ENCODE results near the gene RIMBP2.

The RIMBP2 gene

DNA sequence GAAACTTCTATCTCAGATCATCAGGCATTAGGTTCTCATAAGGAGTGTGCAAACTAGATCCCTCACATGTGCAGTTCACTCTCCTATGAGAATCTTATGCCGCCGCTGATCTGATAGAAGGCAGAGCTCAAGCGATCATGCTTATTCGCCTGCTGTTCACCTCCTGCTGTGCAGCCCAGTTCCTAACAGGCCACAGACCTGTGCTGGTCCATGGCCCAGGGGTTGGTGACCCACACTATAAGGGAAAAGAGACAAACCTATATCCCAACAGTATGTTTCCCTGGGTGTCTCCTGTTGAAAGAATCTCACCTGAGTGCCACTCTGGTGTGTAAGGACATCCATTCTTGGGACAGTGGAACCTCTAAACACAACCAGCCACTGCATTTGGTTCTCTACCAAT lies 186.3 kb downstream of the RIMBP2 start:
- no peak for DNase-seq

- no peak for DNase-seq
Observed at GRCh38 chr12:130527239-130527638, 188.9 kb downstream of the RIMBP2 start.

- no peak for DNase-seq
Observed at GRCh38 chr12:130526813-130527212, 189.3 kb downstream of the RIMBP2 start.

- no peak for DNase-seq
Observed at GRCh38 chr12:130525384-130526172, 190.5 kb downstream of the RIMBP2 start.

DNA sequence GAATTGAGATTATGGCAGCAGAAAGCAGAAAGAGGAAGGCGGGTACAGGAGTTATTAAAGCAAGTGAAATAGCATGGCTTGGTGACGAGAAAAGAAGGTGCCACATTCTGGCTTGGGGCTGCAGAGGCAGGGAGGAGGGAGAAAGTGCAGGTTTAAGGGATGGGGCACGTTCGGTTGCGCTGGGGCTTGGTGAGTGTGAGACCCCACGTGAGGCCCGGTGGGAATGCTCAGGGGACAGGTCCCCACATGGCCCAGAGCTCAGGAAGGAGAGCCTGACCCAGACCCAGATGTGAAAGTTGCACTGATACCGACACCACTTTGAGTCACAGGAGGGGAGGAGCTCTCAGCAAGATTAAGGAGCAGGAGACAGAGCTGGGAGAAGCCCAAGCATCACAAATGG lies 191.3 kb downstream of the RIMBP2 start:
- no peak for DNase-seq

DNA sequence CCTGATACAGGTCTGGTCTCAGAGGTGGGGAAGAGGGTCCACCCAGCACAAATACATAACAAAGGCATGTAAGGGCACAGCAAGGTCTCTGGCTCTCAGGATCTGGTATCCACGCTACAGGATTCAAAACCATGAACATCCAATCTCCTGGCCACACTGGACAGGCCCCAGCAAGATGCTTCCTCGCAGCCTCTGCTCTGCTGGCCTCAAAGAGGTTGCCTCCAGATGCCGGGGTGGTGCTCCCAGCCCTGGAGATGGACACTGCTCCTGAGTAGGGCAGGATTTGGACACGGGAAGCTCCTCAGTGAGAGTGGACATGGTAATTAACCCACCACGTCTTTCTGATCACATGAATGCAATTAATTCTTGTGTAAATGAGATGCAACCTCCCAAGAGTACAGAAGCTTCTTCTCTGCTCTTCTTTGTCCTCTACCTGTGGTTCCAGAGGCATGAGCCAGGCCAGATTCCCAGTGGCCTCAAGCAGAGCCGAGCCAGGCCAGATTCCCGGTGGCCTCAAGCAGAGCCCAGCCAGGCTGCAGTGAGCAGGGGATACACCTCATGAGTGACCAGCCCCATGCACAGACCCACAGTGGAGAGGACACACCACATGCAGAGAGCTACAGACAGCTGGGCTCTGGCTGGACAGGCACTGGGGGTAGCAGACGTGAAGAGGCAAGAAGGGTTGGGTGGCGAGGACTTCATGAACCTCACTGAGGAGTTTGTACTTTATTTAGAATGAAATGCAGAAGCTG lies 192.1 kb downstream of the RIMBP2 start:
- DNase-seq: no peak

DNA sequence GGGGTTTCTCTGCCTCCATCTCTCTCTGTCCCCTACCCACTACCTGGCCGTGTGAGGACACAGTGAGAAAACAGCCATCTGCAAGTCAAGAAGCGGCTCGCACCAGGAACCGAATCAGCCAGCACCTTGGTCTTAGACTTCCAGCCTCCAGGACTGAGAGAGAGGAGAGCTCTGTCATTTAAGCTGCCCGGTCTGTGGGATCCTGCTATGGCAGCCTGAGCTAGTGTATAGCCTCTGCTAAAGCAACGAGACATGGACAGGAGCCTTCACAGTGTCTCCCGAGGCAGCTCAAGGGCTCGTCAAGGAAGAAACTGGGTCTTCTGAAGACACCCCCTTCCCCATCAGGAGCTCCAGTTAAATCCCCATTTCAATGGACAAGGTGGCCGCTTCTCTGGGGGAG lies 192.9 kb downstream of the RIMBP2 start:
- DNase-seq: no peak

DNA sequence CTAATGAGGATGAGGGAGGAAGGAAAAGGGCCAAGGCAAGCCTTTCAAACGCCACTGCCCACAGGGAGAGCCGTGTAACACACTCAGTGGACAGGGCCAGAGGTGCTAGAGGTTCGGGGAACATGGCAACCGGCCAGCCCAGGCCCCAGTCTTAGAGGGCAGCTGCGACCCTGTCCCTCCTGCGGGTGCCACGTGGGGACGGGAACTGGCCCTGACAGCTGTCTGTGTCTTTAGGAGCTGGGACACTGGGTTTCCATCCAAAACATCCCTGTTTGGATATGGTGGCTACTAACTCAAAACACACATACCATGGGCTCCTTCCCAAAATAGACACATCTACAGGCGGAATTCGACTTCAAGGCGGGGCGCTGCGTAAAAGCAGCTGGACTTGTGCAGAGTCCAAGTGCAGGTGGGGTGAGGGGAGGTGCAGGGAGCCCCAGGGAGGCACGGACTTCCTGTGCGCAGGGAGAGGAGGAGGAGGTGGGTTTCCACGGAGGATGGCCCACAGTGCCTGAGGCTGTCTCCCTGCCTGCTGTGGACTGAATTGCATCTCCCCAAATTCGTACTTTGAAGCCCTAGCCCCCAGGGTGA lies 193.8 kb downstream of the RIMBP2 start:
- no peak for DNase-seq

GRCh38 chr12:130521375-130522124 lies 194.5 kb downstream of the RIMBP2 start:
- no peak for DNase-seq

- no peak for DNase-seq
Observed at GRCh38 chr12:130520784-130521183, 195.3 kb downstream of the RIMBP2 start.

GRCh38 chr12:130517588-130517987 lies 198.5 kb downstream of the RIMBP2 start:
- DNase-seq: no peak

DNA sequence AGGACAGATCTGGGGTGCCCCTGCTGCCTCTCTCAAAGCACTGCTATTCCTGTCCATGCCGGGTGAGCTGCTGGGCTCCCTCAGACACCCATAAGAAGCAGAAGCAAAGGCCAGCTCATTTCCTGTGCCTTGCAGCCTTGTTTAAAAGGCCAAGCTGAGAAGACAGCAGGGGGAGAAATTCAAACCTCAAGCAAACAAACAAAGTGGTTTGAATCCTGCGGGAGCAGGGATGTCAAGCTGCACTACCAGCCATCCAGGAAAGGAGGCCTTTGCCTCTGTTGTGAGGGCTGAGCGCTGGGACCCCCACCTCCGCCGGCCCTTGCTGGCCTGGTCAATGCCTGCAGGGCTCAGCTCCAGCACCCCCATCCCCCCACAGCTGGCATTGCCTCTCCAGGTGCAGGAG lies 201.9 kb downstream of the RIMBP2 start:
- no peak for DNase-seq

- no peak for DNase-seq
Observed at GRCh38 chr12:130513556-130513955, 202.5 kb downstream of the RIMBP2 start.

DNA sequence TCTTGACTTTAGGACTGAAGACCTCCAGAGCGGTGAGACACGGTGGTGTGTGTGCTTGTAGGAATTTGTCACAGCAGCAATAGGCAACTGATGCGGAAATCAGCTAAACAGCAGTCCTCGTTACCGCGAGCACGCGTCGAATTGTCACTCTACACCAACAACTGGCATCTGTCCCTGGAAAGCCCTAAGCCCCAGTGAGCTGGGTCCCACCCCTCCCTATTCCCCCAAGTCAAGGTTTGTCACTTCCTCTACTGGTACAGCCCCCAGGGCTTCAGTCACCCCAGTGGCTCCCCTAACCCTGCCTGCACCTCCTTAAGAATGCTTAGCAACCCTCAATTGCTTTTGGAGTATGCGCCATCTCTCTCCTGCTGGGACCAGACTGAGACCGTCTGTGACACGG lies 204.8 kb downstream of the RIMBP2 start:
- DNase-seq: no peak

DNA sequence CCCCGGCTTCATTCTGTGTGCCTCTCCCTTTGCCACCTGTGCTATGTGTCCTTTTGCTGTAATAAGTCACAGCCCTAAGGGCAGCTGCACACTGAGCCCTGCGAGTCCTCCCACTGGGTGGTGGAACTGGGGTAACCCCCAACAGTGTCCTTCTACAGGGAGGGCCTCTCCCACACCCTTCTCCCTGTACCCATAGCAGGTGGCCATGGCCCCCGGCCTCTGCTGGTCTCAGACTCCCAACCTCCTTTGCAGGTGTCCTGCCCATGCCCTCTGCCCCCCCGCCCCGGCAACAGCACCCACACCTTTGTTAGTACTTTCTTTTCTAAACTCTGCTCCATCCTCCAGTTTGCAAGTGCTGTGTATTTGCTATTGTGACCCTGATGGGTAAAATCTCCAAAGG lies 206.6 kb downstream of the RIMBP2 start:
- no peak for DNase-seq

- DNase-seq: no peak
Observed at GRCh38 chr12:130508847-130509246, 207.3 kb downstream of the RIMBP2 start.

- no peak for DNase-seq
Observed at GRCh38 chr12:130508318-130508717, 207.8 kb downstream of the RIMBP2 start.

DNA sequence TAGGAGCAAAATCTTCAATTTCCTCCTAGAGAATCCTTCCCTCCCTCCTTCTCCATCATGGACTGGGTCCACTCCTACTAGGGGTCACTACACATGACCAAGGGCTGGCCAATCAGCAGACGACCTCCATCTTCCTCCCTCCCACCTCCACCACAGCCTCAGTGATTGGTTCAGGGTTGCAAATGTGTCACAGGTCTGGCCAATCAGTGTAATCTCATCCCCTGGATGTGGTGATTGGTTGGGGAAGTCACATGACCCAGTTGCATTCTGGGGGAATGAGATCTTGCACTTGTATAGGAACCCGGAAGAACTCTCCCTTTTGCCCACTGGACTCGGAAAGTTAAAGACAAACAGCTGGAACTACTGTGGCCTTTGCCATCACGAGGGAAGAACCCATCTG lies 209.3 kb downstream of the RIMBP2 start:
- DNase-seq: no peak

DNA sequence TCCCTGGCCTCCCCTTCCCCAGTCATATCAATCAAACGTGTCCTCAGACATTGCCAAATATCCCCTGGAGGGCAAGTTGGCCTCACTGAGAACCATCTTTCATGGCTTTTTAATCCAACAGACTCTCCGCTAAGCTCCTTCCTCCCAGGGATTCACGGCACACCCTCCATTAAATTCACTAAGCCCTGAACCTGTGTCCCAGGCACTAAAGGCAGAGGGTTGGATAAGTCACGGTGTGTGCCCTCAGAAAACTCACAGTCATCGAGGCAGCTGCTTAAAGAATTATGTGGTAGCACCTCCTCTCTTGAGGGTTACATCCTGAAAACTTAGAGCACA lies 211.3 kb downstream of the RIMBP2 start:
- DNase-seq: no peak

- no peak for DNase-seq
Observed at GRCh38 chr12:130504110-130504839, 211.8 kb downstream of the RIMBP2 start.

GRCh38 chr12:130501821-130502220 lies 214.3 kb downstream of the RIMBP2 start:
- DNase-seq: no peak

DNA sequence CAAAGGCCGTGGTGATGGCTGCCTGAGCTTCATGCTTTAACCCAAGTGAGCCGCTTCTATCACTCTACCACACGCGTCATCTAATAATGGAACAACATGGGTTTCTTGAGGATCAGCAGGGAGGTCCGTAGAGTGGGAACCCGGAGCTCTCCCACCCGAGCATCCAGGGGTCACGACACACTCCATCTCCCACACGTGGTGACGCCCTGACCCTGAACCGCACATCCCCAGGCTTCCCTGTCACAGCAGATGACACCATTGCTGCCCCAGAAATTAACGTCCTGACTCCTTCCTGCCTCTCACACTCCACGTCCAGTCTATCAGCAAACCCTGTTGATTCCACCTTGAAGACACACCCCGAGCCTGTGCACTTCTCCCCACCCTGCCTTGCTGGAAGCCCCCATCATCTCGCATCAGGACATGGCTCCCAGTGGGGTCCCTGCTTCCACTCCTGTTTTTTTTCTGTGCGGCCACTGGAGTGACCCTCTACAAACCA lies 215.2 kb downstream of the RIMBP2 start:
- DNase-seq: no peak

Data from T-helper 2 cell (primary cell).